Stimulated activated CD4-positive, alpha-beta T cell treated with anti-CD3 and anti-CD28 coated beads, Interleukin-12 subunit alpha, Interleukin-12 subunit beta, amount 100 ng/mL, for 24 hours (primary cell): ENCODE data around the gene SPATA25.

Experiments
- DNase-seq, 2 experiments: peaks; one replicate each; pipeline ENCODE4 v3.0.0-alpha.2; 2020; ENCODE audit warnings: low read depth in 2 of 2

Gene SPATA25

DNA sequence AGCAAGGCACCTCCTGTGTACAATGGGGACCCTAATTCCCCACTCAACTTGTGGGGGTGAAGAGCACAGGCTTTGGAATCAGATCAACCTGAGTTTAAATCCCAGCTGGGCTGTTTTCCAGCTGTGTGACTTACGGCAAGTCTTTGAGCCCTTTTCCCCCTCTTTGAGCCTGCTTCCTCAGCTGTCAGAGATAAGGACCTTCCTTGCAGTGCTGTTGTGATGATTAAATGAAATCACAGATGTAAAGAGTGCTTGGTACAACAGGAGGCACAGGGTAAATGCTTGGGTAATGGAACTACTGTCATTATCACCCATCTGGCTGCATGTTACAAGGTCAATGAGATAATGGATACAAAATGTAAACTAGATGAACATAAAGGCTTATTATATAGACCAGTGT, 50.6 kb downstream of the SPATA25 start:
- DNase-seq, result no peak
